HG03460 (cell line): ENCODE data around the gene TBC1D9B.

Experiments
- ATAC-seq: cut with Tn5 transposase; IDR thresholded peaks from one replicate; pipeline ENCODE4 v1.9.1; 2021; ENCODE audit not compliant: unreplicated experiment

Gene TBC1D9B

GRCh38 chr5:179907556-179908324, at the start of gene TBC1D9B:
Gene TBC1D9B, minus strand, starts transcription at chr5:179907897. Its CDS starts 76 bp downstream, at chr5:179907821.
- ATAC-seq = peak; percentile 92

DNA sequence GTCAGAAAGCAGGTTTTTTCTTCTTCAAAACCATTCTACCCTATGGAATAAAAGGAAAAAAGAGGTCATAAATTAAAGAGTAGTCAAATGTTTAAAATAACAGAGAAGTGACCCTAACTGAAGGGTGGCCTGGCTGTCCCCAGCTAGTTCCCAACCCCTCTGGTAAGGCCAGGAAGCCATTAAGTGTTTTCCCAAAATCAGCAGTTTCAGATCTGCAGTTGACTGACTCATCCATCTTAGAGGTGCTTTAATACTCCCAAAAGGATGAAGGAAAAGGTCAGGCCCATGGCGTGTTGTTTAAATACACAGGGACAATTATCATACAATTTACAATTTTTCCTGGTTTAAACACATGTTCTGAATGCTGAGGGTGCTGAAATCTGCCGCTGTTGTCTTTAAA, 47.9 kb upstream of the TBC1D9B start:
- no peak for ATAC-seq

DNA sequence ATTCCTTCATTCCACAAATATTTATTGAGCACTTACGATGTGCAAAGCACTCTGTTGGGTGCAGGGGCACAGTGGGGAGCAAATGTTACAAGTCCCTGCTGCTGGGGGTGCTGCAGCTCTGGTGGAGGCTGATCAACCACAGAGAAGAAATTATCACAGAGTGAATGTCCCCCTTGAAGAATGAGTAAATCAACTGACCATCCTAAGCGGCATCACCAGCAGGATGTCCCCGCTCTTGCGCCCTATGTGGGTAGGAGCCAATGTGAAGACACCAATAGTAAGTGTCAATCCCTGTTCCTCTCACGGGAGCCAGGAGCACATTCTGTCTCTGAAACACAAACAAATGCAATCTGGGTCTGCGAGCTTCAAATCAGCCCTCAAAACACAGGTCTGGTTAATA, 47.4 kb upstream of the TBC1D9B start:
- no peak for ATAC-seq

DNA sequence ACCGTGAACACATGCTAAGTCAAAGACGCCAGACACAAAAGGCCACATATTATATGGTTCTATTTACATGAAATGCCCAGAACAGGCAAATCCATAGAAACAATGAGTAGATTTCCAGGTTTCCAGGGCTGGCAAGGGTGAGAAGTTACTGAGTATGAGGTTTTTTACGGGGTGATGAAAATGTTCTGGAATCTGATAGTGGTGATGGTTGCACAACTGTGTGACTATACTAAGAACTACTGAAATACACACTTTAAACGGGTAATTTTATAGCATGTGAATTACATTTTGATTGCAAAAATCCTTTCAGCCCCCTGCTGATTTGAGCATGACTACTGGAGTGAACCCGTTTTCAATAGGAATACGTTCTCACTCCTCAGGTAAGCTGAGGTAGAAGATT, 46.7 kb upstream of the TBC1D9B start:
- no peak for ATAC-seq

DNA sequence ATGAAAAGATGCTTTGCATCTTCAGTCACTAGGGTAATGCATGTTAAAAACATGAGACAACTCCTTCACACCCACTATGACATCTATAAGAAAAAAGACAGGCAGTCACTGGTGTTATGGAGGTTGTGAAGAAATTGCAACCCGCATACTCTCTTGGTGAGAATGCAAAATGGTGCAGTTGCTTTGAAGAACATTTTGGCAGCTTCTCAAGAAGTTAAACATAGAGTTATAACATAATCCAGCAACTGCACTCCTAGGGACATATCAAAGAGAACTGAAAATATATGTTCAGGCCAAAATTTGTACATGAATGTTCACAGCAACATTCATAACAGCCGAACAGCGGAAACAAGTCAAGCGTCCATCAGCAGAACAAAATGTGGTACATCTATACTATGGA, 46.3 kb upstream of the TBC1D9B start:
- no peak for ATAC-seq

DNA sequence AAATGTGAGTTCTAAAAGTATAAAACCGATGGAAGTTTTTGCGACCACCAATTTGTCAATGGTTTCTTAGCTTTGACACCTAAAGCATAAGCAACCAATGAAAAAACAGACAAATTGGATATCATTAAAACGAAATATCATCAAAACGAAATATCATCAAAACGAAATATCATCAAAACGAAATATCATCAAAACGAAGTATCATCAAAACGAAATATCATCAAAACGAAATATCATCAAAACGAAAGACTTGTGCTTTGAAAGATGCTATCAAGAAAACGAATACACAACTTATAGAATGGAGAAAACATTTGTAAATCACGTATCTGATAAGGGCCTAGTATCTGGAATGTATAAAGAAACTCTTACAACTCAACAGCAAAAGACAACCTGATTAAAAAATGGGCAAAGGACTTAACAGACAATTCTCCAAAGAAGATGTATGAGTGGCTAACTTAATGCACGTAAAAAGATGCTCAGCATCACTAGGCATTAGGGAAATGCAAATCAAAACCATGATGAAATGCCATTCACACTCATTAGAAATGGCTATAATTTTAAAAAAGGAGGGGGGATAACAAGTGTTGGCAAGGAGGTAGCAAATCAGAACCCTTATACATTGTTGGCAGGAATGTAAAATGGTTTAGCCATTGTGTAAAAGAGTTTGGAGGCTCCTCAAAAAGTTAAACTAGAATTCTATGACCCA, 29.4 kb upstream of the TBC1D9B start:
- ATAC-seq = no peak

DNA sequence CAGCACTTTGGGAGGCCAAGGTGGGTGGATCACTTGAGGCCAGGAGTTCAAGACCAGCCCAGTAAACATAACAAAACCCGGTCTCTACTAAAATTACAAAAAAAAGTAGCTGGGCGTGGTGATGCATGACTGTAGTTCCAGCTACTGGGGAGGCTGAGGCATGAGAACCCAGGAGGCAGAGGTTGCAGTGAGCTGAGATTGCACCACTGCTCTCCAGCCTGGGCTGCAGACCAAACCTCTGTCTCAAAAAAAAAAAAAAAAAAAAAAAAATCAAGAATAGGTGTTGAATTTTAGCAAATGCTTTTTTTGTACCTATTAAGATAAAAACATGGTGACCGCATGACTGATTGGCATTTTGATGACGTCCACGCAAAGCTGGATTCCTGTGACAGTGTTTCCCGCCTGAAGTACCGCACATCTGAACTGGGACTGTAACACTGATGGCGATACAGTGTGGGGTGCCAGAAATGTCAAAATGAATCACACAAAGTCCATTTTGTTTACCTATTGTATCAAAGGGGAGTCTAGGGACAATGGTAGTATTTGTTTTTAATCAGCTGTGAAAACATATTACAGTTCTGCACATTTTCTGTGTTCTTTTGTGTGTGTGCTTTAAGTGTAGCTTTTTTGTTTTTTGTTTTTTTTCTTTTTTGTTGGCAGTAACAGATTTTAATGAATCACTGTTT, 23.2 kb upstream of the TBC1D9B start:
- no peak for ATAC-seq

- ATAC-seq = no peak
These were observed 20.1 kb upstream of the TBC1D9B start for GRCh38 chr5:179927824-179928223.

GRCh38 chr5:179926657-179927056, 19.0 kb upstream of the TBC1D9B start:
- ATAC-seq = no peak

- ATAC-seq = no peak
These were observed 15.7 kb upstream of the TBC1D9B start for GRCh38 chr5:179923436-179923835.

- no peak for ATAC-seq
These were observed 12.5 kb upstream of the TBC1D9B start for GRCh38 chr5:179920175-179920574.

- ATAC-seq = no peak
These were observed 11.9 kb upstream of the TBC1D9B start for GRCh38 chr5:179919487-179920060.

DNA sequence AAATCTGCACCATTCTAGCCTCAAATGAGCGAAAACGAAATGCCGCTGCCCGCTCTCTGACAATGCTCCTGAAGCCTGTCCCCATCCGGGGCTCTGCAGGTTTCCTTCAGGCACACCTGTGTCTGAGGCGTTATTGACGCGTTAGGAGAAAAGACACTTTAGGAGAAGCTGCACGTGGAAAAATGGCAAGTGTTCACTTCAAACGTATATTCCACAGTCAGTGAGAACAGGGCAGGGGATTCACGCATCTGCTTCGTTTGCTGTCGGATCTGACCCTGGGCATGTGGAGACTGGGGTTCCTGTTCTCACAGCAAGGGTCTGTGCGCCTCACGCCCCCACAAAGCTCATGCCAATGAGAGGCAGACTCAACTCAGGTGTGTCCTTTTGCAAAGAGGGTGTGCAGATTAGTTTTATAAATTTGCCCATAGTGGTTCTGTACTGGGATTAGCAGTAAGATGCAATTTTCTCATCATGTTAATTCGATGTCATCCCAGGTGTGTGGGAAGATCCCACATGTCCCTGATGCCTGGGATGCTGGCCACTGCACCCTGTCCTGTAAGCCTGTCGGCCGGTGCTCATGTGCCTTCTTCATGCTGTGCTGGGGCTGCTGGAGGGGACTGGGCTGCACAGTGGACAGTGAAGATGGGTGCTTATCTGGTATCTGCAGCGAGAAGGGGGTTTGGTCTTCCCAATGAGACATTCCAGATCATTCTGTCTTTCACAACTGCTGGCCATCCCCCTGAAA, 11.2 kb upstream of the TBC1D9B start:
- no peak for ATAC-seq

DNA sequence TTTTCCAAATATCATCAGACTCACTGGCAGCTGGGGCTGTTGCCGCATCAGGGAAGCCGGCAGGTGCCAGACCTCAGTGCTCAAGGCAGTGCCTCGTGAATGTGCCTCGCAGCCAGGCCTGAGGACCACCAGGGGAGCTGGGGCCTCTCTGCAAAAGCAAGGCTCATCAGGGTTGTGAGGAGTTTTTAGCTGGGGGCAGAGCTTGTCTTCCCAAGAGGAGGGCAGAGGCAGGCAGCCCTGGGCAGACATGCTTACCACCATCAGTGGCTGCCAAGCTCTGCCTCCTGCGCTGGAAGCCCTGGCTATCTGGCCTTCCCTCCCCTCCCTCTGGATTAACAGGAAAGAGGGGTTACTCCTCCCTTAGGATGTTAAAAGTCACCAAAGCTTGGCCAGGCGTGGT, 8.8 kb upstream of the TBC1D9B start:
- ATAC-seq = no peak

DNA sequence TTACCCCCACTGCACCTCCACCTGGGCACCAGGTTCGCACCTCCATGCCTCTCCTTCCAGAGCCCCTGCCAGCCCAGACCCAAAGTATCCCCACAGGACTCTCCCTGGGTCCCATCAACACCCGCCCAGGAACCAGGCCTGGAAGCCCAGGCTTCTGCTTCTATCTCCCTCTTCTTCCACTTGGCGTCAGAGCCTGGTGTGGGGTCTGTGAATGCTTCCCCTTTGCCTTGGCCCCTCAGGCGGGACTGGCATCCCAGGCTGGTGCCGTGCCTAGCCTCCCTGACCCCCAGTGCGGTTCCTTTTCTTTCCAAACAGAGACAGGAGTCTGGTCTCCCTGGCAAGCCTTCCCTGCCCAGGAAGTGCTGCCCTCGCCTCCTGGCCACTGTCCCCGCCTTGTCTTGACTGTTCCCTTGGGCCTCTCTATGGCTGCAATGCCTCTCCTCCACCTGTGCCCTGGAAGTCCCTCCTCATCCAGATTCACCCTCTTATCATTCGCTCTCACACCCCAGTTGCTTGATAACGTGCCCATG, 7.8 kb upstream of the TBC1D9B start:
- ATAC-seq = no peak

DNA sequence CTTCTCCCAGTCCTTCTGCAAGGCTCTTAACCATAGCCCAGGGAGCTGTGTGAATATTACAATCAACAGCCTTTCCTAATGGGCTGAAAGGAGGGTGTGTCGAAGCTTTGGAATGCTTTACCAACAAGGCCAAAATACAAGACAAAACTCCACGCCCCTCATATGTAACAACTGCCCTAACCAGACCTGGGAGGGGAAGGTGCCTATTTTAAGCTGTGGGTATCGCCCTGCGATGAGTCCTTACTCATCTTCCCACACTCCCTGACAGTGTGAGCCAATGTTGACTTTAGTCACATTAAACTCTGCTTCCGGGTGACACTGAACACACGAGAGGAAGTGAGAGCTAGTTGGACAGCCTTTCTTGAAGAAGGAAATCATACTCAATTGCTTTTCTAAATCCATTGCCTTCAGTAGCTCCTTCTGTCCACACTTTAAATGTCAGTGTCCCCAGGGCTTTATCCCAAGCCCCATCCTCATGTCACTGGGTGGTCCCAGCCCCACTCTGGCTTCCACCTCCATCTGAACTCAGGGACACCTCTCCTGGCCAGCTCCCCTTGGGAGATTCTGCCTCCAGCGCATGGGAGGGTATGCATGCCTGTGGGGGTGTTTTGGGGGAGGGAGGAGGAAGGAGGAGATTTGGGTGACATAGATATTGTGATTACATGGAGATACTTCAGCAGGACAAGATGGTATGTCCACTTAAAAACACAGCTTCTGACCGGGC, 6.5 kb upstream of the TBC1D9B start:
- no peak for ATAC-seq

- no peak for ATAC-seq
These were observed 5.8 kb upstream of the TBC1D9B start for GRCh38 chr5:179913461-179913860.

DNA sequence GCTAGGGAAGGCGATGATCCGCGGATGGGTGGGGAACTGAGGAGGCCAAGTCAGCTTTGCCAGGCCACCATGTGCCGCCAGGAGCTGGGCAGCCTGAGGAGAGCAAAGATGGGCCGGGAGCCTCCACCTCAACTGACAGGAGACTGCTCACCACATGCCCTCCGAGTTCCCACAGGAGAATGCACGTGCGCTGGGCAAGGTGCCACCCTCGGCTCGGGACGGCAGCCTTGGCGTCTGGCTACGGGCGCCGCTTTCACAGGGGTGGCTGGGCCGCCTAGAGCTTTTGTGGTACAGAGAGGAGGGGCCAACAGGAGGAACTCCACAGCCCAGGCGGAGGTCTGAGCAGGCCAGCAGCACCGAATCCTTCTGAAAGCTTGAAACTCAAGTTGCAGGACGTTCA, 5.3 kb upstream of the TBC1D9B start:
- ATAC-seq = no peak

DNA sequence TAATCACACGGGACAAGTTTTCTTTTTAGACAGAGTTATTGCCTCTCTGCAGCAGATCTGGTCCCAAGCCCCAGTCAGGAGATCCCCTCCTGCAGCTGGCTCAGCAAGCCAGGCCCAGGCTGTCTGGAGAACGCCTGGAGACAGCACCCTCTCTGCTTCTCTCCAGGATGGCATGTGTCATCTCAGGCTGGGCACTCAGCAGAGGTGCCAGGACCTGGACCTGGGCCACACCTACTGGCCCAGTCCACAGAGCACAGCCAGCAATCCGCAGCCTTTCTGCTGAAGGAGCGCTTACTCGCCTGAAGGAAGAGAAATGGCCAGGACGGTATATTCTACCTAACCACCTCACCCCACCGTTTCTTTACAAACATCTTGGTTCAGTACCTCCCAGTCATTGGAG, 4.7 kb upstream of the TBC1D9B start:
- ATAC-seq = no peak

GRCh38 chr5:179909224-179909623, 1.5 kb upstream of the TBC1D9B start:
- ATAC-seq = no peak
